K562 (cell line): Measurements from ENCODE around the gene ZNF724. TPM values are rescaled to one million over a fixed set of nuclear protein-coding genes. Genes with fewer than 3 reads are reported as not detected.

ENCODE experiments used
- ATAC-seq: fragments of 200-7000 bp; cut with Tn5 transposase; 3 replicates; pipeline ENCODE4 v1.9.1; 2020; ENCODE audit warnings: moderate library complexity
- BruUV-seq: library from RNA; stranded (reverse); fragments of 400-500 nt; replicated peaks from 2 replicates; lab custom pipeline; 2021; lab: Mats Ljungman, UMichigan
- CTCF ChIA-PET: fragments of 300-600 bp; formaldehyde crosslinking; extraction: SDS; loops from one replicate; lab custom pipeline; 2021; ENCODE audit warnings: low intra/inter-chr PET ratio; lab: Yijun Ruan, JAX
- POLR2A ChIA-PET: fragments of 300-600, 350-650 bp; sonication (Branson Sonifier 250); formaldehyde crosslinking; extraction: SDS; loops from one replicate; lab custom pipeline; 2021; ENCODE audit warnings: antibody characterized with exemption, inconsistent platforms; lab: Yijun Ruan, JAX
- DNase-seq, 4 experiments: peaks; one replicate each; pipeline versions ENCODE4 v3.0.0 to v3.0.0-alpha.2; 2011 to 2018; ENCODE audit warnings: low spot score in 3 of 4, mixed read lengths in 3 of 4; ENCODE audit errors: extremely low read depth in 1 of 4
- FAIRE-seq: peaks from 2 replicates; lab custom pipeline; 2011; peaks lifted over from hg19 to GRCh38; lab: Jason Lieb, UNC
- H2AFZ ChIP-seq: 2 replicates; pipeline ENCODE4 v1.6.0; 2011; ENCODE audit warnings: low read depth, low read length, control low read depth, inconsistent platforms
- H3K27ac ChIP-seq: fragments of 200-600 bp; 3 replicates; pipeline ENCODE4 v1.8.0; 2011; ENCODE audit warnings: low read depth, mild to moderate bottlenecking, control low read depth, inconsistent platforms, low read length, moderate library complexity, mixed read lengths; ENCODE audit errors: extremely low read depth
- H3K27me3 ChIP-seq, 2 experiments: fragments of 300-600 bp in 1 of 2; 2 replicates in 1 of 2; 3 replicates in 1 of 2; pipeline versions ENCODE4 v1.6.0 to v1.8.0; 2011; ENCODE audit warnings: inconsistent platforms in 2 of 2, low read length in 2 of 2, mild to moderate bottlenecking in 1 of 2, mixed read lengths in 1 of 2, moderate library complexity in 1 of 2; ENCODE audit not compliant: control insufficient read depth in 2 of 2, insufficient read depth in 2 of 2
- H3K36me3 ChIP-seq: fragments of 300-600 bp; 3 replicates; pipeline ENCODE4 v1.8.0; 2011; ENCODE audit warnings: mild to moderate bottlenecking, low read length, inconsistent platforms; ENCODE audit not compliant: control insufficient read depth, insufficient read depth
- H3K4me1 ChIP-seq, 2 experiments: fragments of 200-600 bp in 1 of 2; replicated peaks in 1 of 2; 2 replicates in 1 of 2; 3 replicates in 1 of 2; pipeline versions ENCODE4 v1.5.1 to v1.8.0; 2011; ENCODE audit warnings: inconsistent platforms in 2 of 2, low read length in 2 of 2, mild to moderate bottlenecking in 1 of 2, mixed read lengths in 1 of 2, moderate library complexity in 1 of 2; ENCODE audit not compliant: control insufficient read depth in 2 of 2, insufficient read depth in 2 of 2
- H3K4me2 ChIP-seq: 2 replicates; pipeline ENCODE4 v1.6.1; 2011; ENCODE audit warnings: low read length, control low read depth, inconsistent platforms, mixed read lengths; ENCODE audit not compliant: insufficient read depth
- H3K4me3 ChIP-seq: fragments of 200-600 bp; sonication (generic), shearing (Covaris generic); 2 replicates; pipeline ENCODE4 v1.5.1; 2016; ENCODE audit warnings: control low read depth, inconsistent platforms
- H3K79me2 ChIP-seq: fragments of 200-600 bp; 3 replicates; pipeline ENCODE4 v1.8.0; 2011; ENCODE audit warnings: low read length, inconsistent platforms; ENCODE audit not compliant: control insufficient read depth, insufficient read depth
- H3K9ac ChIP-seq, 2 experiments: 2 replicates each; pipeline versions ENCODE4 v1.6.0 to v1.6.1; 2011; ENCODE audit warnings: low read depth in 2 of 2, low read length in 2 of 2, control low read depth in 1 of 2, inconsistent platforms in 1 of 2, mild to moderate bottlenecking in 1 of 2, mixed read lengths in 1 of 2; ENCODE audit not compliant: insufficient read depth in 1 of 2
- H3K9me1 ChIP-seq: one replicate; pipeline ENCODE4 v1.6.0; 2011; ENCODE audit warnings: inconsistent platforms, mild to moderate bottlenecking, low read length, moderate library complexity; ENCODE audit not compliant: control insufficient read depth, insufficient read depth
- H3K9me3 ChIP-seq: replicated peaks from 2 replicates; pipeline ENCODE4 v1.5.1; 2011; ENCODE audit warnings: low read depth, low read length, inconsistent platforms; ENCODE audit not compliant: control insufficient read depth, insufficient read depth
- H4K20me1 ChIP-seq: replicated peaks from 2 replicates; pipeline ENCODE4 v1.6.1; 2011; ENCODE audit warnings: low read length, inconsistent platforms, mixed read lengths; ENCODE audit not compliant: control insufficient read depth, insufficient read depth
- ATF7 ChIP-seq: fragments of 450-650 bp; IDR thresholded peaks from 2 replicates; pipeline ENCODE4 v1.7.1; 2014; ENCODE audit warnings: mild to moderate bottlenecking, moderate library complexity
- BRD9 ChIP-seq: fragments of 450-650 bp; IDR thresholded peaks from 2 replicates; pipeline ENCODE4 v1.6.1; 2018; ENCODE audit warnings: low read depth; ENCODE audit not compliant: partially characterized antibody
- CREB5 ChIP-seq: fragments of 250-450 bp; sonication (Bioruptor Pico); IDR thresholded peaks from 2 replicates; pipeline ENCODE4 v1.5.0; 2020; ENCODE audit warnings: mild to moderate bottlenecking
- CREBBP ChIP-seq: IDR thresholded peaks from one replicate; pipeline ENCODE4 v1.6.1; 2012; ENCODE audit warnings: low read depth, mild to moderate bottlenecking, control low read depth, inconsistent platforms, low read length
- JUNB ChIP-seq: fragments of 450-650 bp; formaldehyde crosslinking; conservative IDR thresholded peaks from 2 replicates; pipeline ENCODE4 v1.4.0; 2020; ENCODE audit warnings: mild to moderate bottlenecking
- KLF6 ChIP-seq: fragments of 250-450 bp; sonication (Bioruptor Pico); IDR thresholded peaks from 2 replicates; pipeline ENCODE4 v1.4.0; 2020; ENCODE audit warnings: mild to moderate bottlenecking, moderate library complexity, borderline replicate concordance
- MAFK ChIP-seq: IDR thresholded peaks from 2 replicates; pipeline ENCODE4 v1.6.1; 2011; ENCODE audit warnings: low read length, improper control_type of control experiment
- NEUROD1 ChIP-seq: fragments of 150-350 bp; IDR thresholded peaks from 2 replicates; pipeline ENCODE4 v1.6.1; 2014; ENCODE audit warnings: borderline replicate concordance, low read length, low read depth; ENCODE audit not compliant: partially characterized antibody
- OTX1 ChIP-seq: fragments of 450-650 bp; formaldehyde crosslinking; IDR thresholded peaks from 2 replicates; pipeline ENCODE4 v1.4.0; 2022; ENCODE audit warnings: mild to moderate bottlenecking
- POLR2A ChIP-seq: fragments of 450-650 bp; conservative IDR thresholded peaks from 2 replicates; pipeline ENCODE4 v1.6.1; 2016
- SIRT6 ChIP-seq: IDR thresholded peaks from one replicate; pipeline ENCODE4 v1.6.1; 2012; ENCODE audit warnings: low read depth, mild to moderate bottlenecking, control low read depth, inconsistent platforms, low read length, moderate library complexity
- ZNF174 ChIP-seq: fragments of 250-450 bp; sonication (Bioruptor Pico); IDR thresholded peaks from 2 replicates; pipeline ENCODE4 v1.4.0; 2020; ENCODE audit warnings: mild to moderate bottlenecking
- ZNF175 ChIP-seq: fragments of 200-800 bp; sonication (Bioruptor generic); IDR thresholded peaks from 2 replicates; pipeline ENCODE4 v1.6.1; 2016; ENCODE audit warnings: low read depth, mild to moderate bottlenecking, missing genetic modification characterization, missing compliant biosample characterization
- ZNF23 ChIP-seq: fragments of 250-450 bp; sonication (Bioruptor Pico); IDR thresholded peaks from 2 replicates; pipeline ENCODE4 v1.4.0; 2020; ENCODE audit warnings: mild to moderate bottlenecking
- WGBS: fragments of 100-300 bp; shearing (Covaris generic); methylation state at CpG from one replicate; pipeline ENCODE4 v1.1.6; 2016; ENCODE audit warnings: low coverage, mixed read lengths; ENCODE audit not compliant: insufficient coverage; ENCODE audit errors: missing lambda C conversion rate; 5-methylcytosine and 5-hydroxymethylcytosine counted together
- in situ Hi-C: fragments of 300-500 bp; cut with MboI; formaldehyde crosslinking; loops from 4 replicates; pipeline ENCODE4 v1.15.0; 2018; ENCODE audit warnings: inconsistent platforms, mixed read lengths
- intact Hi-C: fragments of 100-400 bp; cut with micrococcal nuclease; formaldehyde crosslinking; loops from 2 replicates; pipeline ENCODE4 v1.14.2; 2022
- polyA plus RNA-seq, 8 experiments: library from polyadenylated mRNA; depleted of rRNA in 4 of 8; stranded (reverse) in 5 of 8; unstranded in 3 of 8; fragments of >200 nt; fragmentation: Nextera tagmentation in 2 of 8; fragmentation: Illumina TruSeq in 1 of 8; extraction: Ambion mirVana in 2 of 8; extraction: Trizol in 1 of 8; gene quantifications; 2 replicates each; pipeline versions ENCODE4 v1.2.1 to v1.2.3, GENCODE V29; 2011 to 2014; ENCODE audit warnings: inconsistent platforms in 1 of 8, missing spikeins in 1 of 8
- total RNA-seq, 7 experiments: library from RNA; depleted of rRNA in 6 of 7; stranded (reverse); fragments of >200 nt in 6 of 7; fragmentation: Illumina TruSeq in 2 of 7; extraction: Trizol in 2 of 7; gene quantifications; 2 replicates each; pipeline versions ENCODE4 v1.2.1 to v1.2.3, GENCODE V29; 2011 to 2021; ENCODE audit warnings: low replicate concordance in 1 of 7

The ZNF724 gene
- total and polyA plus RNA-seq, 9 of the 15 experiments (the other 6 are each of a cell fraction or from before 2014, with no cell fraction given), result 0.18 to 4.2 (median 1.8) TPM

GRCh38 chr19:23255700-23256099, 5.5 kb upstream of the ZNF724 start:
- no peak for ATAC-seq
- Histone ChIP-seq H4K20me1 (no peaks in the 10 kb centered on the region), H3K36me3 (no peaks in the 10 kb centered on the region), H3K79me2 (no peaks in the 10 kb centered on the region), H3K27ac (no peak overlapping the region), H3K9ac (no peak overlapping the region), H3K27me3 (no peaks in the 10 kb centered on the region), H3K4me2 (no peak overlapping the region), H3K9me1 (no peaks in the 10 kb centered on the region)
- intact Hi-C loops, result no loop called here
- ChIA-PET CTCF (no interaction called here), POLR2A (no interaction called here)
- no TSS peak for BruUV-seq
- DNase-seq, result no peak
- WGBS, result 6% methylated on average over 3 of the region's 4 CpGs
- TF ChIP-seq ZNF23 (no peak), BRD9 (no peak), KLF6 (CRISPR knock-in tag) (no peak)
- TF ChIP-seq, all 486 proteins: peak for 0
- Histone ChIP-seq H3K9me3 (no peaks in the 10 kb centered on the region), H3K4me1 (no peaks in the 10 kb centered on the region), H2AFZ (no peak overlapping the region), H3K4me3 (no peak overlapping the region)
- no peak for FAIRE-seq
- in situ Hi-C loops, result no loop called here

- WGBS, result 0% methylated on average over 4 of the region's 5 CpGs
- H4K20me1 ChIP-seq, result no peaks in the 10 kb centered on the region
- BruUV-seq, result no TSS peak
- H3K79me2 ChIP-seq, result no peaks in the 10 kb centered on the region
- H2AFZ ChIP-seq, result no peak overlapping the region
- in situ Hi-C loops (no loop called here), intact Hi-C loops (no loop called here)
- H3K27ac ChIP-seq, result no peak overlapping the region
- no peak overlapping the region for H3K9ac ChIP-seq
- ChIA-PET CTCF (no interaction called here), POLR2A (no interaction called here)
- no peak for ATAC-seq
- H3K9me3 ChIP-seq, result no peaks in the 10 kb centered on the region
- H3K4me2 ChIP-seq, result no peak overlapping the region
- no peak for DNase-seq
- no peaks in the 10 kb centered on the region for H3K36me3 ChIP-seq
- FAIRE-seq, result no peak
- no peak overlapping the region for H3K4me3 ChIP-seq
- H3K27me3 ChIP-seq, result no peaks in the 10 kb centered on the region
- H3K4me1 ChIP-seq, result no peaks in the 10 kb centered on the region; a peak in 1 of 5 replicates
- H3K9me1 ChIP-seq, result no peaks in the 10 kb centered on the region
- TF ChIP-seq ZNF175 (CRISPR knock-in tag), result no peak
- TF ChIP-seq OTX1 (CRISPR knock-in tag), result no peak
- no peak for TF ChIP-seq NEUROD1
- no peak for TF ChIP-seq POLR2A
- no peak for TF ChIP-seq ATF7
- TF ChIP-seq CREB5, result no peak
- no peak for TF ChIP-seq CREBBP
- TF ChIP-seq SIRT6, result no peak
- no peak for TF ChIP-seq ZNF174 (CRISPR knock-in tag)
- TF ChIP-seq JUNB (CRISPR knock-in tag), result no peak
- TF ChIP-seq MAFK, result no peak
- TF ChIP-seq ZNF23, result no peak
Measured at GRCh38 chr19:23254141-23254910, 4.1 kb upstream of the ZNF724 start.
